GM12864 (cell line): ENCODE measurements around the gene BPI.

ENCODE experiments used
- DNase-seq: peaks from one replicate; pipeline ENCODE4 v3.0.0-alpha.2; 2011; ENCODE audit warnings: low read depth
- H3K4me3 ChIP-seq: 2 replicates; pipeline ENCODE4 v1.5.1; 2011; ENCODE audit warnings: mild to moderate bottlenecking, low read depth, low read length, control low read depth
- TF ChIP-seq, protein P1 (sequence below): IDR thresholded peaks from 2 replicates; pipeline ENCODE4 v1.5.1; 2011; ENCODE audit warnings: low read depth, mild to moderate bottlenecking, moderate library complexity, low read length, control low read depth, inconsistent platforms; ENCODE audit errors: missing control alignments

The BPI gene

DNA sequence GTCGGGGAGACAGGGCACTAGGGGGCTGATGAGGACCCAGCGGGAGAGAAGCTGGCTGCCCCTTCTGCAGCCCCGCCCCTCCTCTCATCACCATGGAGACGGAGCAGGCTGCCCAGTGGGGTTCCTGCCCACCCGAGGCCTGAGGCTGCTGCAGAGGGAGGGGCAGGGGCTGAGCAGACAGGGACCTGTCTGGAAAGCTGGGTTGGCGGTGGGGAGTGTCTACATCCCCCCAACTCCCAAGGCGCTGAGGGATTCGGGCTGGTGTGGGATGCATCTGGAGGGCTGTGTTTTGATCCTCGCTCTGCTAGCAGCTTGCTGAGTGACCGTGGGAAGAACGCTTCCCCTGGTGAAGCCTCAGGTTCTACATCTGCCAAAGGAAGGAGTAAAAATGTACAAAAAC, 1.2 kb upstream of the BPI start:
- no peak for DNase-seq
- TF ChIP-seq, protein P1, sequence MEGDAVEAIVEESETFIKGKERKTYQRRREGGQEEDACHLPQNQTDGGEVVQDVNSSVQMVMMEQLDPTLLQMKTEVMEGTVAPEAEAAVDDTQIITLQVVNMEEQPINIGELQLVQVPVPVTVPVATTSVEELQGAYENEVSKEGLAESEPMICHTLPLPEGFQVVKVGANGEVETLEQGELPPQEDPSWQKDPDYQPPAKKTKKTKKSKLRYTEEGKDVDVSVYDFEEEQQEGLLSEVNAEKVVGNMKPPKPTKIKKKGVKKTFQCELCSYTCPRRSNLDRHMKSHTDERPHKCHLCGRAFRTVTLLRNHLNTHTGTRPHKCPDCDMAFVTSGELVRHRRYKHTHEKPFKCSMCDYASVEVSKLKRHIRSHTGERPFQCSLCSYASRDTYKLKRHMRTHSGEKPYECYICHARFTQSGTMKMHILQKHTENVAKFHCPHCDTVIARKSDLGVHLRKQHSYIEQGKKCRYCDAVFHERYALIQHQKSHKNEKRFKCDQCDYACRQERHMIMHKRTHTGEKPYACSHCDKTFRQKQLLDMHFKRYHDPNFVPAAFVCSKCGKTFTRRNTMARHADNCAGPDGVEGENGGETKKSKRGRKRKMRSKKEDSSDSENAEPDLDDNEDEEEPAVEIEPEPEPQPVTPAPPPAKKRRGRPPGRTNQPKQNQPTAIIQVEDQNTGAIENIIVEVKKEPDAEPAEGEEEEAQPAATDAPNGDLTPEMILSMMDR = no peak
- H3K4me3 ChIP-seq = no peak overlapping the region

DNA sequence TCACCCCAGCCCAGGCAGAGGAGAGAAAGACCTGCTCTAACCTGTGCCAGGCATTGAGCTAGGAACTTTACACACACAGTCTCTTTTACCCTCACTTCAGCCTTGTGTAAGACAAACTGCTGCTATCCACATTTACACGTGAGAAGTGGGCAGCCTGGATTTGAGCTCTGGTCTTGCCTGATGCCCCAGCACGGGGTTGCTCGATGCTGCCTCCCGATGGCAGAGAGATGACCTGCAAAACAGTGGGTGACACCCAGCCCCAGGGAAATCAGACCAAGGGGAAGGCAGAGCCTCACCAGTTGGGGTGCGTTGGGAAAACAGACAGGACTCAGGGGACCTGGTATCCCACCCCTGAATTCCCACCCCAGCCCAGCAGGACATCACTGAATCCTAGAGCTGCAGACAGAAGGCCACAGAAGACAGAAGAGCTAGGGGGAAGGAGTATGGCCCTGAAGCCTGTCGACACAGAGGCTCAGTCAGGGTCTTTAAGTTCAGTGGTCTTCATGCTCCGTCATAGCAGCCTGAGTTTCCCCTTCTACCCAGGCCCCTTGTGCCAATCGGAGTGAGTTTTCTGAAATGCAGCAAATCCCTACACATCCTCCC, 990 bp downstream of the BPI start:
- no peak overlapping the region for H3K4me3 ChIP-seq
- TF ChIP-seq, protein P1 = peak; percentile 59
- DNase-seq = no peak

DNA sequence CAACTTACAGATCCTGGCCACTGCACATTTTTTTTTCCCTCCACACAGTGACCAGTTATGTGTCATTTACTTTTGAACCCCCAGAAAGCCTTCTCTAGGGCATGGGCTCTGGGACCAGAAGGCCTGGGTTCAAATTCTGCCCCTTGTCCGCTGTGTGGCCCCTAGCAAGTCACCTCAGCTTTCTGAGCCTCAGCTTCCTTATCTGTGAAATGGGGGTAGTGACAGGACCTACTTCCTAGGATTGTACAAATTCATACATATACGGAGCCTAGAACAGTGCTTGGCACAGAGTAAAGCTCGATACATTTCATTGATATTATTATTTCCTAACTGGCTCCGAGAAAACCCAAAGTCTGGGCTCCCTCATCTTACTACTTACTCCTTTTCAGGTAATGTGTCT, 1.6 kb downstream of the BPI start:
- no peak for DNase-seq
- TF ChIP-seq, protein P1 = no peak
- no peak overlapping the region for H3K4me3 ChIP-seq

DNA sequence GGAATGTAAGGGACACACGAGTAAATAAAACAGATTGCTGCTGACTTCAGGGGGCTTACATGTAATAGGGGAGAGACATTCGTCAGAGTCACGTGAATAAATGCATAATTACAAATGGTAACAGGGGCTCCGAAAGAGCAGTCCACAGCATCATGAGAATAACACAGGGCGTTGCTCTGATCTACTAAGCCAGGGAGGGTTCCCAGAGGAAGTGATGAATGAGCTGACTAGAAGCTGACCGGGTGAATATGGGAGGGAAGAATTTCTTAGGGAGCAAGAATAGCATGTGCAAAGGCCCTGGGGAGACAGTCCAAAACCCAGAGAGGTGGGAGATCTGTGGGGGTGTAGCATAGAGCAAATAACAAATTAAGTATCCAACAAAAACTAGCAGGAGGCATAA, 2.4 kb downstream of the BPI start:
- no peak for DNase-seq
- TF ChIP-seq, protein P1 = no peak
- H3K4me3 ChIP-seq = no peak overlapping the region

DNA sequence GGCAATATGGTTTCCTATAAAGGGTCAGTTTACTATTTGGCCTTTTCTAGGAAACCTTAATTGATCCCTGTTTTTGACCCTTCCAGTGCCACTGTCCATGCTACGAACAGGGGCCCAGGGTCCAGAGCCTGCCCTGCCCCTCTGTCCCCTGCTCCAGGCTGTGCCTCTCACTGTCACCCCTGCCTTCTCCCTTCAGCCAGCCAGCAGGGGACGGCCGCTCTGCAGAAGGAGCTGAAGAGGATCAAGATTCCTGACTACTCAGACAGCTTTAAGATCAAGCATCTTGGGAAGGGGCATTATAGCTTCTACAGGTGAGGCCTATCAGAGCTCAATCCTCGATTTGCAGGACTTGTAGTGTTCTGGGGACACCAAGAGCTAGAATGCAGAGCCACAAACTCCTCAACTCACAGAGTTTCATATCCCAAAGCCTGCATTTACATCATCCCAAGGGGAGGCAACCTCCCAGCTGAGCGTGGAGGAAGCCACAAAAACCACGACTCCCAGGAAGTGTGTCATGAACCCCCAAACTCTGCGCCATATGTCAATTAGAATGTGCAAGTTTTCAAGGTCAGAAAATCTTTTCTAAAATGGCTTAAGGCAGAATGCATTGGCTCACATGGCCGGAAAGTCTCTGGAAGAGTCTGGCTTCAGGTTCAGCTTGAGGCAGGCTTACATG, 3.6 kb downstream of the BPI start:
- TF ChIP-seq, protein P1 = no peak
- no peak for DNase-seq
- no peak overlapping the region for H3K4me3 ChIP-seq

DNA sequence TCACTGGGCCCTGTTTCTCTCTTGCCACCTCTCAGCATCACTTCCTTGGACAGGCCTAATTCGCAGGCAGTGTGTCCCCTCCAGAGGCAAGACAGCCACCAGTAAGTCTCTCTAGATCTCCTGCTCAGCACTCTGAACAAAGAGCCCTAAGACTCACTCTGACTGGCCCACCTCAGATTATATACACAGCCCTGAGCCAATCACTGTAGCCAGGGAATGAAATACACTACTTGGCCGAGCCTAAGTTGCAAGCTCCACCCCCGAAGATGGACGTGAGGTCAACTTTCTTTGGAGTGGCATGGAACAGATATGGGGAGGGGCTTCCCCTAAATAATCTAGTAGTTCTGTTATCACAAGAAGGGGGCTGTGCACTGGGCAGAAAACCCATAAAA, 4.1 kb downstream of the BPI start:
- no peak overlapping the region for H3K4me3 ChIP-seq
- TF ChIP-seq, protein P1 = no peak
- no peak for DNase-seq

DNA sequence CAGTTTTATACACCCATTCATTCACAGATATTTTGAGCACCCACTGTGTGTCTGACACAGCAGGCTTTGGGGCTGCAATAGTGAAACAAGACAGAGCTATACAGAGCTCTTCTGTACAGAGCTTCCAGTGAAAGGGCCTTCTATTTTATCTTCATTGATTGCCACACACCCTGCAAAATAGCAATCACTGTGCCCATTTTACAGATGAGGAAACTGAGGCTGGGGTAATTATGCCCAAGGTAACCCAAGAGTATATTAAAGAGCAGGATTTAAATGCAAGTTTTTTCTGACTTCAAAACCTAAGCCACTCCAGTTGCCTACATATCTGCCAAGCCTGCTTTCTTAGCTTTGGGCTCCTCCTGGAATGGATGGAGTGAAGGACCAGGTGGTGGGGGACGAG, 4.5 kb downstream of the BPI start:
- no peak for DNase-seq
- no peak overlapping the region for H3K4me3 ChIP-seq
- TF ChIP-seq, protein P1 = no peak
